Erythroblast (primary cell): ENCODE measurements around the gene AK3.

ENCODE experiments used
- GATA1 ChIP-seq: IDR thresholded peaks from 2 replicates; pipeline ENCODE4 v1.6.1; 2011; ENCODE audit warnings: low read depth, mild to moderate bottlenecking, control low read depth, low read length, moderate library complexity
- POLR2A ChIP-seq: IDR thresholded peaks from 2 replicates; pipeline ENCODE4 v1.6.1; 2011; ENCODE audit warnings: mild to moderate bottlenecking, low read length

DNA sequence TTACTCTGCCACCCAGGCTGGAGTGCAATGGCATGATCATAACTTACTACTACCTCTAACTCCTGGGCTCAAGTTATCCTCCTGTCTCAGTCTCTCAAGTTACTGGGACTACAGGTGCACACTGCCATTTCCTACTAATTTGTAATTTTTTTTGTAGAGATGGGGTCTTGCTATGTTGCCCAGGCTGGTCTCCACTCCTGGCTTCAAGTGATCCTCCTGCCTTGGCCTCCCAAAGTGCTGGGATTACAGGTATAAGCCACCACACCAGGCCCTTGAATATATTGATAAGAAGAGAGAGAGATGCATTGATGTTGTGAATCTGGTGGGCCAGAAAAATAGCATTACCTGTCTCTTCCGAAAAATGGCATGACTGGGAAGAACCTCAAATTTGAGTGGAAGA, 30.8 kb upstream of the AK3 start:
- TF ChIP-seq POLR2A (no peak), GATA1 (no peak)
